B cell (primary cell): Measurements from ENCODE around the gene MAML3. TPM values are rescaled to one million over a fixed set of nuclear protein-coding genes. Genes with fewer than 3 reads are reported as not detected.

Source experiments
- ATAC-seq: fragments of 200-7000 bp; cut with Tn5 transposase; one replicate; pipeline ENCODE4 v1.10.0; 2021; ENCODE audit warnings: low read depth, mild to moderate bottlenecking, moderate number of reproducible peaks, moderate library complexity
- CTCF ChIA-PET: fragments of 350-600 bp; sonication (Branson Sonifier 250); formaldehyde crosslinking; loops from one replicate; lab custom pipeline; 2021; ENCODE audit warnings: antibody characterized with exemption, inconsistent platforms; lab: Charles Lee
- POLR2A ChIA-PET: fragments of 350-600 bp; sonication (Branson Sonifier 250); formaldehyde crosslinking; loops from one replicate; lab custom pipeline; 2021; ENCODE audit warnings: antibody characterized with exemption; lab: Charles Lee
- DNase-seq: peaks from one replicate; pipeline ENCODE4 v3.0.0; 2013
- H2AFZ ChIP-seq: 2 replicates; pipeline ENCODE4 v1.6.1; 2012; ENCODE audit warnings: mild to moderate bottlenecking, low read depth, low read length; ENCODE audit not compliant: insufficient read depth, poor library complexity, severe bottlenecking
- H3K27ac ChIP-seq, 2 donors: 1 replicate in 1 of 2; 2 replicates in 1 of 2; pipeline ENCODE4 v1.5.1; 2012 to 2013; ENCODE audit warnings: low read length in 2 of 2, mild to moderate bottlenecking in 2 of 2, moderate library complexity in 1 of 2
- H3K27me3 ChIP-seq, 4 experiments: fragments of 200-600 bp in 1 of 4; sonication (generic) in 1 of 4; replicated peaks in 1 of 4; 1 replicate in 2 of 4; 2 replicates in 2 of 4; pipeline versions ENCODE4 v1.6.1 to v1.7.0; 2013 to 2016; ENCODE audit warnings: low read length in 3 of 4, mild to moderate bottlenecking in 2 of 4, mixed read lengths in 1 of 4, moderate library complexity in 1 of 4; ENCODE audit not compliant: insufficient read depth in 4 of 4, control insufficient read depth in 3 of 4; ENCODE audit errors: control extremely low read depth in 1 of 4
- H3K36me3 ChIP-seq, 2 experiments: replicated peaks in 1 of 2; 1 replicate in 1 of 2; 2 replicates in 1 of 2; pipeline versions ENCODE4 v1.6.1 to v1.7.1; 2013; ENCODE audit warnings: low read length in 1 of 2; ENCODE audit not compliant: insufficient read depth in 2 of 2, control insufficient read depth in 1 of 2; ENCODE audit errors: control extremely low read depth in 1 of 2, extremely low read depth in 1 of 2
- H3K4me1 ChIP-seq, 2 donors: fragments of 200-600 bp in 1 of 2; sonication (generic) in 1 of 2; 1 replicate in 1 of 2; 2 replicates in 1 of 2; pipeline versions ENCODE4 v1.5.1 to v1.6.1; 2013 to 2017; ENCODE audit warnings: low read length in 2 of 2; ENCODE audit not compliant: control insufficient read depth in 2 of 2, insufficient read depth in 2 of 2
- H3K4me2 ChIP-seq: replicated peaks from 2 replicates; pipeline ENCODE3; 2012; ENCODE audit warnings: mild to moderate bottlenecking, low read depth, low read length; ENCODE audit not compliant: poor library complexity, severe bottlenecking
- H3K4me3 ChIP-seq, 5 experiments: fragments of 200-600 bp in 1 of 5; sonication (generic) in 1 of 5; 1 replicate in 3 of 5; 2 replicates in 2 of 5; pipeline versions ENCODE4 v1.5.1 to v1.7.0; 2011 to 2016; ENCODE audit warnings: low read length in 4 of 5, mild to moderate bottlenecking in 4 of 5, low read depth in 2 of 5, control low read depth in 1 of 5, moderate library complexity in 1 of 5; ENCODE audit not compliant: insufficient read depth in 1 of 5; ENCODE audit errors: control extremely low read depth in 1 of 5, extremely low read depth in 1 of 5
- H3K79me2 ChIP-seq: fragments of 200-600 bp; sonication (generic); one replicate; pipeline ENCODE4 v1.6.0; 2016; ENCODE audit warnings: low read length; ENCODE audit not compliant: control insufficient read depth, insufficient read depth
- H3K9ac ChIP-seq: fragments of 200-600 bp; sonication (generic); 2 replicates; pipeline ENCODE4 v1.6.1; 2017; ENCODE audit warnings: mild to moderate bottlenecking, low read length, moderate library complexity
- H3K9me3 ChIP-seq, 3 donors: one replicate each; pipeline versions ENCODE4 v1.6.1 to v1.7.1; 2013; ENCODE audit warnings: low read length in 2 of 3; ENCODE audit not compliant: control insufficient read depth in 2 of 3, insufficient read depth in 1 of 3; ENCODE audit errors: control extremely low read depth in 1 of 3
- H4K20me1 ChIP-seq: 2 replicates; pipeline ENCODE4 v1.6.0; 2012; ENCODE audit warnings: mild to moderate bottlenecking, low read length; ENCODE audit not compliant: insufficient read depth, control insufficient read depth, poor library complexity, severe bottlenecking
- H3K27ac Mint-ChIP-seq: one replicate; pipeline ENCODE4 v1.8.0; 2021; ENCODE audit warnings: mixed read lengths
- H3K27me3 Mint-ChIP-seq: one replicate; pipeline ENCODE4 v1.8.0; 2021; ENCODE audit warnings: mixed read lengths
- H3K4me1 Mint-ChIP-seq: one replicate; pipeline ENCODE4 v1.8.0; 2021; ENCODE audit warnings: mixed read lengths
- H3K4me3 Mint-ChIP-seq: one replicate; pipeline ENCODE4 v1.8.0; 2021; ENCODE audit warnings: mixed read lengths
- H3K9me3 Mint-ChIP-seq: one replicate; pipeline ENCODE4 v1.8.0; 2022; ENCODE audit warnings: mixed read lengths; ENCODE audit not compliant: insufficient read depth
- EZH2 ChIP-seq: IDR thresholded peaks from 2 replicates; pipeline ENCODE4 v1.6.1; 2012; ENCODE audit warnings: borderline replicate concordance, low read depth, mild to moderate bottlenecking, moderate library complexity, low read length; ENCODE audit not compliant: insufficient read depth, poor library complexity, severe bottlenecking
- WGBS: methylation state at CpG from one replicate; pipeline ENCODE4 v1.1.5; 2013; ENCODE audit warnings: missing lambda C conversion rate; ENCODE audit not compliant: insufficient coverage; 5-methylcytosine and 5-hydroxymethylcytosine counted together
- intact Hi-C: fragments of 100-400 bp; cut with micrococcal nuclease; formaldehyde crosslinking; loops from one replicate; pipeline ENCODE4 v1.10.0; 2022
- polyA plus RNA-seq: library from polyadenylated mRNA; depleted of rRNA; stranded (reverse); fragments of >200 nt; gene quantifications from 2 replicates; pipeline ENCODE4 v1.2.3, GENCODE V29; 2012
- total RNA-seq, 2 donors: library from RNA; stranded (reverse); fragments of 120-200 nt in 1 of 2; gene quantifications; 1 replicate in 1 of 2; 2 replicates in 1 of 2; pipeline versions ENCODE4 v1.2.3 to v1.2.4, GENCODE V29; 2013 to 2022
- TF ChIP-seq, protein P1 (sequence below): fragments of 200-600 bp; IDR thresholded peaks from one replicate; pipeline ENCODE4 v1.8.0; 2022; ENCODE audit warnings: antibody characterized with exemption, mild to moderate bottlenecking

The MAML3 gene
- total and polyA plus RNA-seq, 2 donors (not counting 1 experiment from before 2014, with no cell fraction given) = 0.94 to 5.3 TPM

DNA sequence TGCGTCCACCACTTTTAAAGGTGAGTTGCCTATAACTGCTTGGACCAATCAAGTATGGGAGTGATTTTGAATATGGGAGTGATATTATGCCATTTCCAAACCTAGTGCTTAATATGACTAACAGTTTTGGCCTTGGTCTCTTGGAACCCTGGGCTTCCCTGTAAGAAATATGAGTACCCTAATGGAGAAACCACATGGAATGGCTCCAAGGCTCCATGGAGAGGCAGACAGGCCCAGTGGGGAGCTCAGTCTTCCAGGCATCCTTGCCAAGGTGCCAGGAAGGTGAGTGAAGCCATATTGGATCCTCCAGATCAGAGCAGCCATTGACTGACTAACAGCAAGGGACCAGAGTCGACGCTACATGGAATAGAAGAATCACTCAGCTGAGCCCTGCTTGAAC lies 53.2 kb downstream of the MAML3 start:
- Mint-ChIP-seq H3K4me3 (no peak overlapping the region), H3K27ac (no peak overlapping the region), H3K4me1 (peaks cover 50% of the 10 kb centered on the region), H3K27me3 (peaks cover 14% of the 10 kb centered on the region), H3K9me3 (peaks cover 4% of the 10 kb centered on the region)
- CTCF ChIA-PET = interaction anchor here (1.7 kb wide), 1 partner anchor 16 kb away, joined by 3 read pairs; no protein-coding TSS in a partner anchor
- Histone ChIP-seq H3K4me2 (no peak overlapping the region), H3K4me3 (no peak overlapping the region), H3K27me3 (no peaks in the 10 kb centered on the region), H3K9ac (no peak overlapping the region), H2AFZ (no peak overlapping the region), H3K4me1 (peaks cover 38 to 41% of the 10 kb centered on the region in 2 donors), H3K9me3 (no peaks in the 10 kb centered on the region), H3K27ac (no peak overlapping the region), H3K36me3 (no peaks in the 10 kb centered on the region), H4K20me1 (no peaks in the 10 kb centered on the region), H3K79me2 (no peaks in the 10 kb centered on the region)
- DNase-seq (no peak), ATAC-seq (no peak)
- WGBS = no CpG with 5 or more reads among the region's 3 CpGs
- intact Hi-C loops = no loop called here
- TF ChIP-seq, protein P1, sequence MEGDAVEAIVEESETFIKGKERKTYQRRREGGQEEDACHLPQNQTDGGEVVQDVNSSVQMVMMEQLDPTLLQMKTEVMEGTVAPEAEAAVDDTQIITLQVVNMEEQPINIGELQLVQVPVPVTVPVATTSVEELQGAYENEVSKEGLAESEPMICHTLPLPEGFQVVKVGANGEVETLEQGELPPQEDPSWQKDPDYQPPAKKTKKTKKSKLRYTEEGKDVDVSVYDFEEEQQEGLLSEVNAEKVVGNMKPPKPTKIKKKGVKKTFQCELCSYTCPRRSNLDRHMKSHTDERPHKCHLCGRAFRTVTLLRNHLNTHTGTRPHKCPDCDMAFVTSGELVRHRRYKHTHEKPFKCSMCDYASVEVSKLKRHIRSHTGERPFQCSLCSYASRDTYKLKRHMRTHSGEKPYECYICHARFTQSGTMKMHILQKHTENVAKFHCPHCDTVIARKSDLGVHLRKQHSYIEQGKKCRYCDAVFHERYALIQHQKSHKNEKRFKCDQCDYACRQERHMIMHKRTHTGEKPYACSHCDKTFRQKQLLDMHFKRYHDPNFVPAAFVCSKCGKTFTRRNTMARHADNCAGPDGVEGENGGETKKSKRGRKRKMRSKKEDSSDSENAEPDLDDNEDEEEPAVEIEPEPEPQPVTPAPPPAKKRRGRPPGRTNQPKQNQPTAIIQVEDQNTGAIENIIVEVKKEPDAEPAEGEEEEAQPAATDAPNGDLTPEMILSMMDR = no peak
- no peak for TF ChIP-seq EZH2
- POLR2A ChIA-PET = no interaction called here

DNA sequence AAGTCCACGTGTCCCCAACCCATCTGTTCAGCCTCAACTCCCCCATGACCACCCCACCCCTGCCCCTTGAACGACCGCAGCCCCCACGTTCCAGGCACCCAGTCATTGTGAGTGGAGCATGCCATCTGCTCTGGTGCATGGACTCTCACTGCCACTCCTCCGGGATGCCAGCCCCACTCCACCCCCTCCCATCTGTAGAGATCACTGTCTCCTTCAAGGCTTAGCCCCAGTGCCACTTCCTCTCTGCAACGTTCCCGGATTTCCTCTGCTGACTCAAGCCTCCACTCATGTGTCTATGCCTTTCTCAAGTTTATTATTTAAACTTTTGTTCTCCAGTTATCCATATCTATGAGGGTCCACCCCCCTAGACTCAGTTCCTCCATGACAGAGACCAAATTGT lies 54.0 kb downstream of the MAML3 start:
- Histone ChIP-seq H3K4me1 (peaks cover 46 to 49% of the 10 kb centered on the region in 2 donors), H3K9ac (no peak overlapping the region), H3K79me2 (no peaks in the 10 kb centered on the region), H3K4me2 (peak overlapping the region; percentile 32), H3K27ac (no peak overlapping the region), H3K27me3 (no peaks in the 10 kb centered on the region), H3K36me3 (no peaks in the 10 kb centered on the region), H2AFZ (peak overlapping the region; percentile 4), H4K20me1 (no peaks in the 10 kb centered on the region), H3K4me3 (no peak overlapping the region), H3K9me3 (no peaks in the 10 kb centered on the region)
- ChIA-PET POLR2A (no interaction called here), CTCF (no interaction called here)
- H3K9me3 Mint-ChIP-seq = peaks cover 4% of the 10 kb centered on the region
- peaks cover 19% of the 10 kb centered on the region for H3K27me3 Mint-ChIP-seq
- WGBS = 5% methylated on average over 7 of the region's 7 CpGs
- peaks cover 58% of the 10 kb centered on the region for H3K4me1 Mint-ChIP-seq
- peak overlapping the region; percentile 21 for H3K4me3 Mint-ChIP-seq
- intact Hi-C loops = loop anchor here (2.0 to 5.0 kb wide), 2 partner anchors 48 to 51 kb away; no protein-coding TSS in a partner anchor
- no peak overlapping the region for H3K27ac Mint-ChIP-seq
- TF ChIP-seq, protein P1 = no peak
- no peak for TF ChIP-seq EZH2
- ATAC-seq (no peak), DNase-seq (no peak)
